Esophagus muscularis mucosa (tissue), 4 donors: ENCODE data around the gene CTDSPL. TPM values are rescaled to one million over a fixed set of nuclear protein-coding genes. Genes with fewer than 3 reads are reported as not detected.

ENCODE experiments used
- DNase-seq: peaks from one replicate; pipeline ENCODE4 v3.0.0-alpha.2; 2017; ENCODE audit errors: extremely low spot score
- H3K27ac ChIP-seq, 4 donors: fragments of 200-600 bp; sonication (generic); replicated peaks in 1 of 4; 1 replicate in 3 of 4; 2 replicates in 1 of 4; pipeline ENCODE4 v1.5.1; 2016 to 2019; ENCODE audit warnings: mild to moderate bottlenecking in 1 of 4
- H3K27me3 ChIP-seq, 4 donors: fragments of 200-600 bp; sonication (generic); one replicate each; pipeline versions ENCODE4 v1.5.1 to v1.6.0; 2016 to 2019
- H3K36me3 ChIP-seq, 4 donors: fragments of 200-600 bp; sonication (generic); one replicate each; pipeline ENCODE4 v1.5.1; 2016 to 2019
- H3K4me1 ChIP-seq, 4 donors: fragments of 200-600 bp; sonication (generic); one replicate each; pipeline ENCODE4 v1.5.1; 2016 to 2019
- H3K4me3 ChIP-seq, 4 donors: fragments of 200-600 bp; sonication (generic); 1 replicate in 2 of 4; 2 replicates in 2 of 4; pipeline ENCODE4 v1.5.1; 2016 to 2019; ENCODE audit warnings: mild to moderate bottlenecking in 4 of 4, moderate library complexity in 1 of 4
- H3K9me3 ChIP-seq, 4 donors: fragments of 200-600 bp; sonication (generic); 1 replicate in 3 of 4; 2 replicates in 1 of 4; pipeline ENCODE4 v1.5.1; 2016 to 2019
- EP300 ChIP-seq: sonication (generic); formaldehyde crosslinking; IDR thresholded peaks from one replicate; pipeline ENCODE4 v1.6.1; 2017; ENCODE audit warnings: antibody characterized with exemption
- POLR2A ChIP-seq: fragments of 450-650 bp; IDR thresholded peaks from one replicate; pipeline ENCODE4 v1.6.1; 2017; ENCODE audit warnings: antibody characterized with exemption, moderate library complexity, mild to moderate bottlenecking, low read depth
- POLR2AphosphoS5 ChIP-seq, 2 donors: sonication (generic); formaldehyde crosslinking; IDR thresholded peaks; one replicate each; pipeline ENCODE4 v1.6.1; 2017; ENCODE audit warnings: antibody characterized with exemption in 2 of 2
- WGBS: methylation state at CpG from one replicate; pipeline ENCODE4 v1.1.5; 2018; 5-methylcytosine and 5-hydroxymethylcytosine counted together
- intact Hi-C: fragments of 100-400 bp; cut with DNase I; formaldehyde crosslinking; loops from one replicate; pipeline ENCODE4 v1.15.1; 2023
- total RNA-seq, 4 donors: library from RNA; depleted of rRNA; stranded (reverse); fragments of >200 nt; gene quantifications; one replicate each; pipeline versions ENCODE4 v1.1.0 to v1.2.1, GENCODE V29; 2016
- TF ChIP-seq, protein P1 (sequence below), 3 experiments: fragments of 200-600 bp in 2 of 3; fragments of 450-650 bp in 1 of 3; sonication (generic) in 2 of 3; IDR thresholded peaks; one replicate each; pipeline ENCODE4 v1.5.1; 2017 to 2019; ENCODE audit warnings: antibody characterized with exemption in 3 of 3, mild to moderate bottlenecking in 2 of 3, moderate library complexity in 1 of 3

CTDSPL gene
- total RNA-seq, 4 donors from 2014 or later: 39.9 to 60.6 (median 54.6) TPM

DNA sequence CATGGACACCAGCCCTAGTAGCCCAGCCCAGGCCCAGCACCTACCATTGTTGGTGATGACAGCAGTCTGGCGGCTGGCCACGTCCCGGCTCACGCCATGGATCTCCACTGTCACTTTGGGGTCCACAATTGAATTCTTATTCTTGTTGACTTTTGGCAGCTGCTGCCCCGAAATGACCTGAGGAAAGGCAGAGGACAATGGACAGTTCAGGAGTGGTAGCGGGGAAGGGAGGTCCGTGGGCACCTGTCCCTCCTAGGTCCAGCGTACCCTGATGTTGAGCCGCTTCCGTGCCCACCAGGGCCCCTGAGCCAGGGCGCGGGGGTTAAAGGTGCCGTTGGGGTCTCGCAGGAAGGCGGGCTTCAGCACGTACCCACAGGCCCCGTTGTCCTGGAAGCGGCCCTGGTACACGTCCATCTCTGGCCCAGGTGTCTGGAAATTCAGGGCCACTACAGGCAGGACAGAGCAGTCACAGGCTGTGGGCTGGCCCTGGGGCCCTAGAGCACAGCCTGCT lies 146.6 kb downstream of the CTDSPL start:
- Histone ChIP-seq H3K9me3 (no peaks in the 10 kb centered on the region), H3K27me3 (no peaks in the 10 kb centered on the region), H3K27ac (no peak overlapping the region), H3K4me3 (no peak overlapping the region), H3K36me3 (peaks cover 10 to 71% (median 51%) of the 10 kb centered on the region in 4 donors), H3K4me1 (peaks cover 0 to 18% (median 14%) of the 10 kb centered on the region in 4 donors)
- DNase-seq: no peak
- WGBS: 81% methylated on average over 7 of the region's 19 CpGs
- TF ChIP-seq EP300 (no peak), POLR2A (no peak)
- TF ChIP-seq, protein P1, sequence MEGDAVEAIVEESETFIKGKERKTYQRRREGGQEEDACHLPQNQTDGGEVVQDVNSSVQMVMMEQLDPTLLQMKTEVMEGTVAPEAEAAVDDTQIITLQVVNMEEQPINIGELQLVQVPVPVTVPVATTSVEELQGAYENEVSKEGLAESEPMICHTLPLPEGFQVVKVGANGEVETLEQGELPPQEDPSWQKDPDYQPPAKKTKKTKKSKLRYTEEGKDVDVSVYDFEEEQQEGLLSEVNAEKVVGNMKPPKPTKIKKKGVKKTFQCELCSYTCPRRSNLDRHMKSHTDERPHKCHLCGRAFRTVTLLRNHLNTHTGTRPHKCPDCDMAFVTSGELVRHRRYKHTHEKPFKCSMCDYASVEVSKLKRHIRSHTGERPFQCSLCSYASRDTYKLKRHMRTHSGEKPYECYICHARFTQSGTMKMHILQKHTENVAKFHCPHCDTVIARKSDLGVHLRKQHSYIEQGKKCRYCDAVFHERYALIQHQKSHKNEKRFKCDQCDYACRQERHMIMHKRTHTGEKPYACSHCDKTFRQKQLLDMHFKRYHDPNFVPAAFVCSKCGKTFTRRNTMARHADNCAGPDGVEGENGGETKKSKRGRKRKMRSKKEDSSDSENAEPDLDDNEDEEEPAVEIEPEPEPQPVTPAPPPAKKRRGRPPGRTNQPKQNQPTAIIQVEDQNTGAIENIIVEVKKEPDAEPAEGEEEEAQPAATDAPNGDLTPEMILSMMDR (IDR thresholded peaks at IDR 0.05): no peak
- intact Hi-C loops: no loop called here

- no peak for DNase-seq
Measured at GRCh38 chr3:38008971-38009580, 147.4 kb downstream of the CTDSPL start.

DNA sequence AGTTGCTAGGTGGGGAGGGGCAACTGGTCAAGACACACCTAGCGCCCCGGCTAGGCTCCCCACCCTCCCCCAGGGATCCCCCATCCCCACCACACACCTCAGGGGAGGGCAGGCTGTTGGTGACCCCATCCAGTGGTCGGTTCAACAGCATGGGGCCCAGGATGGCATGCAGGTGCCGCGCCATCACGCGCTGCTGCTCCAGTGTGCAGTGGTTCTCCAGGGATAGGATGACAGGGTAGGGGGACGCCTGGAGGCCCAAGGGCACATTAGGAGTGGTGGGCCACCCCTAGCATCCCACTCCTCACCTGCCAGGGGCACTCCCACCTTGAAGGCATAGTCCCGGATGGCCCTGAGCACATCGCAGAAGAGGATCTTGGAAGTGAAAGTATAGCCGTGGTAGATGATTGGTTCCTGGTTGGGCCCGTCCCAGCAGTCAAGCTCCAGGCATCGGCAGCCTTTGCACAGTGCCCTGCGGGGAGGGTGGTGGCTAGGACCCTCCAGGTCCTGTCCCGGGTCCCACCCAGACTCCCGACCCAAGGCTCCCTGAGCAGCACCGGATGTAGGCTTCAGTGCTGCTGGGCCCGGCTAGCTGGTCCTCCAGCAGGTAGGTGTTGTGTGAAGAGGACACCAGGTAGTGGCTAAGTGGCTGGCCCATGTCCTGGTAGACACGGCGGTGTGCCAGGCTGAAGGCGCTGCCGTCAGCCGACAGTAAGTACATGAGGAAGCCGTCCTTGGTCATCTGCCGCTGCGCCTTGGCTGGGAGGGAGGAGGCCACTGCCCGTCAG lies 148.3 kb downstream of the CTDSPL start:
- Histone ChIP-seq H3K27ac (no peak overlapping the region), H3K4me3 (no peak overlapping the region), H3K9me3 (no peaks in the 10 kb centered on the region), H3K27me3 (no peaks in the 10 kb centered on the region), H3K4me1 (peaks cover 0 to 7% (median 0%) of the 10 kb centered on the region in 4 donors), H3K36me3 (peaks cover 12 to 82% (median 57%) of the 10 kb centered on the region in 4 donors)
- TF ChIP-seq POLR2AphosphoS5 (IDR thresholded peaks at IDR 0.05) (no peak), EP300 (no peak), POLR2A (no peak)
- TF ChIP-seq, protein P1 (IDR thresholded peaks at IDR 0.05): no peak
- intact Hi-C loops: no loop called here
- 91% methylated on average over 16 of the region's 27 CpGs for WGBS
- DNase-seq: no peak

More at GRCh38 chr3:38008971-38009580, 147.4 kb downstream of the CTDSPL start:
- Histone ChIP-seq H3K9me3 (no peaks in the 10 kb centered on the region), H3K36me3 (peaks cover 10 to 72% (median 51%) of the 10 kb centered on the region in 4 donors), H3K4me3 (no peak overlapping the region), H3K4me1 (peaks cover 0 to 9% (median 7%) of the 10 kb centered on the region in 4 donors), H3K27me3 (no peaks in the 10 kb centered on the region), H3K27ac (no peak overlapping the region)
- intact Hi-C loops: no loop called here
- WGBS: 84% methylated on average over 5 of the region's 16 CpGs
- TF ChIP-seq, protein P1 (IDR thresholded peaks at IDR 0.05): no peak
- TF ChIP-seq POLR2AphosphoS5 (IDR thresholded peaks at IDR 0.05) (no peak), POLR2A (no peak), EP300 (no peak)

DNA sequence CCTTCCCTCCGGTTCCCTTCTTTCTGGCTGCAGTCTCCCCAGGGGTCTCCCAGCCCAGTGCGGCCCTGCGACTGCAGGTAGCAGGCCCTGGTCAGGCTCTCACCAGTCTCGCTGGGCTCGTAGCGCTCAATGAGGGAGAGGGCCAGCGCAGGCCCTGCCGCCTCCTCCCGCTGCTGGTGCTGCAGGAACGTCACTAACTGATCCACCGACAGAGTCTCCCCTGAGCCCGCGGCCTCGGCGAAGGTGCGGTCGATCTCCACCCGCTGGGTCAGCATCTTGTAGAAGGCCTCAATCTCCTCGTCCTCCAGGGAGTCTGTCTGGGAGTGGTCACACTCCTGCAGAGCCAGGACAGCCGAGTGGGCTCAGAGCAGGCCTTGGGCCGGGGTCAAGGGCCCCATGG lies 149.4 kb downstream of the CTDSPL start:
- intact Hi-C loops: no loop called here
- Histone ChIP-seq H3K27me3 (no peaks in the 10 kb centered on the region), H3K4me3 (no peak overlapping the region), H3K9me3 (peaks cover 0 to 4% (median 1%) of the 10 kb centered on the region in 4 donors), H3K4me1 (no peaks in the 10 kb centered on the region), H3K36me3 (peaks cover 23 to 83% (median 64%) of the 10 kb centered on the region in 4 donors), H3K27ac (no peak overlapping the region)
- 89% methylated on average over 17 of the region's 21 CpGs for WGBS
- TF ChIP-seq POLR2A: no peak
- TF ChIP-seq POLR2AphosphoS5 (IDR thresholded peaks at IDR 0.05): no peak
- TF ChIP-seq, protein P1 (IDR thresholded peaks at IDR 0.05): no peak
- TF ChIP-seq EP300: no peak
- DNase-seq: no peak
